GM12873 (cell line): Measurements from ENCODE around the gene ZNF202.

ENCODE experiments used
- CTCF ChIP-seq: IDR thresholded peaks from 2 replicates; pipeline ENCODE4 v1.5.1; 2012; ENCODE audit warnings: low read depth, mild to moderate bottlenecking, moderate library complexity, low read length, control low read depth; ENCODE audit not compliant: insufficient read depth; ENCODE audit errors: missing control alignments

The ZNF202 gene

GRCh38 chr11:123707606-123708205 lies 33.8 kb downstream of the ZNF202 start:
- peak; percentile 68 for TF ChIP-seq CTCF

GRCh38 chr11:123707206-123707605 lies 34.3 kb downstream of the ZNF202 start:
- TF ChIP-seq CTCF: no peak

- no peak for TF ChIP-seq CTCF
Observed at GRCh38 chr11:123704341-123704740, 37.1 kb downstream of the ZNF202 start.

GRCh38 chr11:123702696-123703095 lies 38.8 kb downstream of the ZNF202 start:
- no peak for TF ChIP-seq CTCF

- no peak for TF ChIP-seq CTCF
Observed at GRCh38 chr11:123702139-123702538, 39.3 kb downstream of the ZNF202 start.

- TF ChIP-seq CTCF: no peak
Observed at GRCh38 chr11:123700772-123701171, 40.7 kb downstream of the ZNF202 start.

GRCh38 chr11:123698546-123699127 lies 42.8 kb downstream of the ZNF202 start:
- TF ChIP-seq CTCF: no peak
